Mucosa of descending colon (tissue), 3 donors: ENCODE results near the gene HRCT1. TPM values are rescaled to one million over a fixed set of nuclear protein-coding genes. Genes with fewer than 3 reads are reported as not detected.

ENCODE experiments used
- ATAC-seq: fragments of 200-7000 bp; cut with Tn5 transposase; one replicate; pipeline ENCODE4 v1.9.1; 2020; ENCODE audit warnings: mild to moderate bottlenecking, moderate library complexity
- DNase-seq, 3 donors: peaks; one replicate each; pipeline ENCODE4 v3.0.0-alpha.2; 2020
- H3K36me3 ChIP-seq: fragments of 200-600 bp; one replicate; pipeline ENCODE4 v1.8.0; 2021; ENCODE audit warnings: low read depth, mild to moderate bottlenecking
- H3K4me1 ChIP-seq: fragments of 200-600 bp; one replicate; pipeline ENCODE4 v1.8.0; 2021; ENCODE audit warnings: low read depth, mild to moderate bottlenecking
- H3K4me3 ChIP-seq: fragments of 200-600 bp; one replicate; pipeline ENCODE4 v1.8.0; 2021; ENCODE audit warnings: mild to moderate bottlenecking
- H3K9me3 ChIP-seq: fragments of 200-600 bp; one replicate; pipeline ENCODE4 v1.8.0; 2021; ENCODE audit warnings: mild to moderate bottlenecking
- CTCF ChIP-seq: fragments of 200-600 bp; IDR thresholded peaks from one replicate; pipeline ENCODE4 v1.8.0; 2022; ENCODE audit warnings: antibody characterized with exemption, mild to moderate bottlenecking
- intact Hi-C, 2 donors: fragments of 100-400 bp; cut with DNase I in 1 of 2; cut with micrococcal nuclease in 1 of 2; formaldehyde crosslinking; loops; one replicate each; pipeline versions ENCODE4 v1.11.0 to v1.11.1; 2022; cut with DNase I, micrococcal nuclease
- total RNA-seq, 3 donors: library from RNA; stranded (reverse); fragmentation: NEBNext Ultra II Directional in 2 of 3; extraction: Animal tissue kit (Norgen Biotek cat#: 25700) in 2 of 3; gene quantifications; one replicate each; pipeline versions ENCODE4 v1.2.1 to v1.2.4, GENCODE V29; 2021 to 2023
- donor health status: DM: no; HTN: no; CAD: no; lungs with moderate emphysema.
- donor health status: DM: no; HTN: no; CAD: no.
- donor health status: DM: no; HTN: yes; CAD: no.

The HRCT1 gene
- total RNA-seq, 3 donors from 2014 or later, result 24.8 to 161 (median 82.1) TPM

- Histone ChIP-seq H3K9me3 (no peaks in the 10 kb centered on the region), H3K4me1 (peaks cover 61% of the 10 kb centered on the region), H3K36me3 (no peaks in the 10 kb centered on the region), H3K4me3 (no peak overlapping the region)
- ATAC-seq (peak; percentile 67), DNase-seq (peak; percentile 70 to 75 (median 72))
- no peak for TF ChIP-seq CTCF
- intact Hi-C loops, result loop anchor here in 1 of 2 donors (5.0 kb wide), 1 partner anchor 42 kb away; no protein-coding TSS in a partner anchor
Observed at GRCh38 chr9:35905051-35905781, 786 bp upstream of the HRCT1 start.

GRCh38 chr9:35906923-35907699 lies 1.1 kb downstream of the HRCT1 start:
- peak; percentile 60 to 69 (median 66) for DNase-seq
- peaks cover 72% of the 10 kb centered on the region for H3K4me1 ChIP-seq
- no peaks in the 10 kb centered on the region for H3K36me3 ChIP-seq
- H3K9me3 ChIP-seq, result no peaks in the 10 kb centered on the region
- no peak for TF ChIP-seq CTCF
- intact Hi-C loops, result loop anchor here in 1 of 2 donors (5.0 kb wide), 1 partner anchor 40 kb away; no protein-coding TSS in a partner anchor
- ATAC-seq, result peak; percentile 16
- no peak overlapping the region for H3K4me3 ChIP-seq

GRCh38 chr9:35907711-35908503 lies 1.9 kb downstream of the HRCT1 start:
- H3K4me1 ChIP-seq, result peaks cover 68% of the 10 kb centered on the region
- H3K9me3 ChIP-seq, result no peaks in the 10 kb centered on the region
- TF ChIP-seq CTCF, result no peak
- no peak overlapping the region for H3K4me3 ChIP-seq
- ATAC-seq (peak; percentile 41), DNase-seq (peak; percentile 82 to 83 (median 83))
- intact Hi-C loops, result loop anchor here in 1 of 2 donors (5.0 kb wide), 1 partner anchor 39 kb away; no protein-coding TSS in a partner anchor
- no peaks in the 10 kb centered on the region for H3K36me3 ChIP-seq

GRCh38 chr9:35908504-35909125 lies 2.6 kb downstream of the HRCT1 start:
- Histone ChIP-seq H3K4me3 (no peak overlapping the region), H3K4me1 (peaks cover 68% of the 10 kb centered on the region), H3K36me3 (no peaks in the 10 kb centered on the region), H3K9me3 (no peaks in the 10 kb centered on the region)
- DNase-seq, result peak in 1 of 3 donors; percentile 26
- no peak for TF ChIP-seq CTCF
- intact Hi-C loops, result loop anchor here in 1 of 2 donors (5.0 kb wide), 1 partner anchor 39 kb away; no protein-coding TSS in a partner anchor
- ATAC-seq, result no peak

GRCh38 chr9:35909274-35909673 lies 3.3 kb downstream of the HRCT1 start, which contains the start of gene SPAAR:
Gene SPAAR (plus strand): TSS chr9:35909490. CDS start chr9:35910464, 974 bp downstream.
- H3K9me3 ChIP-seq, result no peaks in the 10 kb centered on the region
- ATAC-seq (no peak), DNase-seq (no peak)
- intact Hi-C loops, result loop anchor here in 1 of 2 donors (5.0 kb wide), 1 partner anchor 38 kb away; no protein-coding TSS in a partner anchor
- no peaks in the 10 kb centered on the region for H3K36me3 ChIP-seq
- no peak within 1 kb of the TSS for H3K4me3 ChIP-seq
- H3K4me1 ChIP-seq, result peaks cover 65% of the 10 kb centered on the region
- no peak for TF ChIP-seq CTCF
